Fibroblast of the aortic adventitia (primary cell): ENCODE results near the gene GDPD1. TPM values are rescaled to one million over a fixed set of nuclear protein-coding genes. Genes with fewer than 3 reads are reported as not detected.

Experiments
- DNase-seq: peaks from one replicate; pipeline ENCODE4 v3.0.0-alpha.2; 2010; ENCODE audit warnings: low read depth
- H3K4me3 ChIP-seq: 2 replicates; pipeline ENCODE4 v1.5.1; 2011; ENCODE audit warnings: low read depth, mild to moderate bottlenecking, control low read depth, low read length, moderate library complexity
- CTCF ChIP-seq: IDR thresholded peaks from 2 replicates; pipeline ENCODE4 v1.5.1; 2011; ENCODE audit warnings: mild to moderate bottlenecking, low read length, control low read depth, inconsistent platforms; ENCODE audit not compliant: insufficient read depth
- total RNA-seq: library from RNA; depleted of rRNA; stranded (reverse); fragments of >200 nt; gene quantifications from 2 replicates; pipeline ENCODE4 v1.2.3, GENCODE V29; 2012; ENCODE audit warnings: low replicate concordance

The GDPD1 gene
- total RNA-seq, 1 donor: 0.90 TPM

DNA sequence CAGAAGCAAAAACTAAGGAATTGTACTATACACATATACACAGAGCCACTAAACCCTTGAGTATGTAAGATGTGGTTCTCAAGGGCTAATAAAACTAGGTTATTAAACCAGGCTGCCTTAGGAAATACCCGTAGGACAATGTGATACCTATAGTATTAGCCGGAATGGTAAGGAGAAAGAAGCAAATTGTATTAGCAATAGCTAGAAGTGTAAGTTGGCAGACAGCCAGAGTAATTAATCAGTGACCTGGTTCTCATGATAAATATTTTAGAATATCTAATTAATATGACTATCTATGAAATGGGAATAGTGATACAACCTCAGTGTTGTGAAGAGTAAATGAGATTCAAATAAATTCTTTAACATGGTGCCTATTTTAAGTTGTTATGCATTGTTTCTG lies 18.6 kb downstream of the GDPD1 start:
- DNase-seq: no peak
- TF ChIP-seq CTCF: no peak
- no peak overlapping the region for H3K4me3 ChIP-seq

DNA sequence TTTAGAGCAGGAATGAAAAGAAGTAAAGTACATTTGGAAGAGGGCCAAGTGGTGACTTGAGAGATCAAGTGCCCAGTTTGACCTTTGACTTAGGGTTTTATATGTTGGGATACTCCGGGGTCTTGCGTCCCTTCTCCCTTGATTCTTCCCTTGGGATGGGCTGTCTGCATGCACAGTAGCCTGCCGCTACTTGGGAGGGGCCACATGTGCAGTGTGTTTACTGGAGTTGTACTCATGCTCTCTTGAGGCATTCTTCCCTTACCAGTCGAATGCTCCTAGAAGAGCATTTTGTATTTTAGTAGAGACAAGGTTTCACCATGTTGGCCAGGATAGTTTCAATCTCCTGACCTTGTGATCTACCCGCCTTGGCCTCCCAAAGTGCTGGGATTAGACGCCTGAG lies 23.8 kb downstream of the GDPD1 start:
- no peak for TF ChIP-seq CTCF
- no peak overlapping the region for H3K4me3 ChIP-seq
- DNase-seq: no peak

DNA sequence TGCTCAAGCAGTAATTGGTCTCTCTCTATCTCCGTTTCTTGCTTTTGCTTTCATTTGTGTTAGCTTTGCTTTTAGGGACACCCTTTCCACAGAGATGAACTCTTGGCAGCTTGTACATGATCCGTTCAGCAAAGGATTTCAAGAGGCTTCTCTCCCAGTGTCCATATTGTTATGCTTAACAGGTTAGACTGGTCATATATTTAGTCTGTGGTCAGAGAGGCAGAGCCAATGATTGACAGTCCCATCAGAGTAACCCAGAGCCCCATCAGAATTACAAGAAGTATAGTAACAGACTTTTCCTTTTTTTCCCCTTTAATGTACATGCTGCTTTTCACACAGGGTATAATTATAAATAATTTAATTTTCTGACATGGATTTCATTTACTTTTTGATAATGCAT lies 34.4 kb downstream of the GDPD1 start:
- DNase-seq: no peak
- TF ChIP-seq CTCF: no peak

GRCh38 chr17:59257101-59257500 lies 36.8 kb downstream of the GDPD1 start:
- no peak for DNase-seq
- no peak overlapping the region for H3K4me3 ChIP-seq
- no peak for TF ChIP-seq CTCF

More for the DNA sequence above, 34.4 kb downstream of the GDPD1 start:
- H3K4me3 ChIP-seq: no peak overlapping the region

GRCh38 chr17:59260722-59261121 lies 40.4 kb downstream of the GDPD1 start:
- no peak overlapping the region for H3K4me3 ChIP-seq
- TF ChIP-seq CTCF: no peak
- no peak for DNase-seq

DNA sequence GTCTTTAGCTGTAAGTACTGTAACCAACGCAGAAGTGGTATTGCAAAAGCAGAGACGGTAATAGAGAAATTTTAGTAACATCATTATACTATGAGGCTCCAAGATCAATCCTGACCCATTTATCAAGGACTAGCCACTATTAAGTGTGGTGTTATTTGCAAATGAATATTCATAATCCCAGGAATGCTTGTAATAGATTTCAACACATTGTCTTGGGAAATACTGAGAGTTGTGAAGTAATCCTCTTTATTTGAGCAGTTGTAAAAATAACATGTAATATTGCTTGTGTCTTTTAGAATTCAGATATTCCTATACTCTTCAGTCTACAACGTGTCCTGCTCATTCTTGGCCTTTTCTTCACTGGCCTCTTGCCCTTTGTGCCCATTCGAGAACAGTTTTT lies 46.4 kb downstream of the GDPD1 start:
- DNase-seq: peak; percentile 5
- no peak for TF ChIP-seq CTCF
- no peak overlapping the region for H3K4me3 ChIP-seq

- DNase-seq: no peak
- H3K4me3 ChIP-seq: no peak overlapping the region
- no peak for TF ChIP-seq CTCF
Measured at GRCh38 chr17:59267776-59268175, 47.5 kb downstream of the GDPD1 start.
